HCT116 (cell line): ENCODE measurements around the gene EDN2. TPM values are rescaled to one million over a fixed set of nuclear protein-coding genes. Genes with fewer than 3 reads are reported as not detected.

ENCODE experiments used
- ATAC-seq: fragments of 200-7000 bp; cut with Tn5 transposase; 2 replicates; pipeline ENCODE4 v1.9.1; 2020; ENCODE audit warnings: mild to moderate bottlenecking, moderate library complexity
- BruUV-seq: library from RNA; stranded (reverse); fragments of 400-500 nt; replicated peaks from 2 replicates; lab custom pipeline; 2021; lab: Mats Ljungman, UMichigan
- CTCF ChIA-PET: fragments of 300-600 bp; sonication (Branson Sonifier 250); formaldehyde crosslinking; loops from one replicate; lab custom pipeline; 2021; ENCODE audit warnings: antibody characterized with exemption; lab: Charles Lee
- POLR2A ChIA-PET: fragments of 300-600, 350-600 bp; sonication (Branson Sonifier 250); formaldehyde crosslinking; loops from one replicate; lab custom pipeline; 2021; ENCODE audit warnings: antibody characterized with exemption; lab: Charles Lee
- RAD21 ChIA-PET, 2 experiments: fragments of 300-600 bp; sonication (Branson Sonifier 250); formaldehyde crosslinking; loops; one replicate each; lab custom pipeline; 2023; ENCODE audit warnings: low total read pairs in 2 of 2; ENCODE audit not compliant: uncharacterized antibody in 2 of 2, unreplicated experiment in 2 of 2, low non-redundant PET in 1 of 2; lab: Charles Lee
- DNase-seq: peaks from one replicate; pipeline ENCODE4 v3.0.0-alpha.2; 2010; ENCODE audit warnings: low read depth, low spot score
- H2AFZ ChIP-seq: fragments of 200-600 bp; shearing (Covaris generic), sonication (generic); 2 replicates; pipeline ENCODE4 v1.6.1; 2017; ENCODE audit warnings: low read depth, mixed run types, mixed read lengths, antibody characterized with exemption, low read length; ENCODE audit not compliant: poor library complexity, severe bottlenecking
- H3K27ac ChIP-seq: 2 replicates; pipeline ENCODE4 v1.5.1; 2012; ENCODE audit warnings: low read depth, low read length
- H3K27me3 ChIP-seq: fragments of 200-600 bp; sonication (generic); 2 replicates; pipeline ENCODE4 v1.6.1; 2016; ENCODE audit warnings: mixed run types, low read length, mixed read lengths; ENCODE audit not compliant: insufficient read depth
- H3K36me3 ChIP-seq, 2 experiments: fragments of 200-500 bp in 1 of 2; fragments of 200-600 bp in 1 of 2; sonication (Bioruptor generic) in 1 of 2; sonication (generic) in 1 of 2; 2 replicates each; pipeline versions ENCODE4 v1.5.1 to v1.6.1; 2014 to 2016; ENCODE audit warnings: low read length in 2 of 2, inconsistent platforms in 1 of 2, mixed read lengths in 1 of 2, mixed run types in 1 of 2; ENCODE audit not compliant: insufficient read depth in 2 of 2, control insufficient read depth in 1 of 2
- H3K4me1 ChIP-seq, 2 experiments: fragments of 200-600 bp in 1 of 2; sonication (generic) in 1 of 2; 2 replicates each; pipeline versions ENCODE4 v1.5.1 to v1.6.1; 2012 to 2017; ENCODE audit warnings: low read length in 2 of 2, inconsistent platforms in 1 of 2, mild to moderate bottlenecking in 1 of 2, mixed read lengths in 1 of 2, mixed run types in 1 of 2, moderate library complexity in 1 of 2; ENCODE audit not compliant: insufficient read depth in 2 of 2, control insufficient read depth in 1 of 2
- H3K4me2 ChIP-seq: fragments of 200-600 bp; sonication (generic); 2 replicates; pipeline ENCODE4 v1.6.1; 2017; ENCODE audit warnings: mixed run types, low read length, mixed read lengths
- H3K4me3 ChIP-seq, 2 experiments: fragments of 200-600 bp in 1 of 2; sonication (generic) in 1 of 2; replicated peaks in 1 of 2; 2 replicates each; pipeline ENCODE4 v1.5.1; 2011 to 2016; ENCODE audit warnings: low read length in 2 of 2, control low read depth in 1 of 2, low read depth in 1 of 2, mild to moderate bottlenecking in 1 of 2, mixed read lengths in 1 of 2, mixed run types in 1 of 2
- H3K79me2 ChIP-seq: fragments of 200-600 bp; sonication (generic); 2 replicates; pipeline ENCODE4 v1.6.1; 2017; ENCODE audit warnings: mild to moderate bottlenecking, mixed run types, low read length, moderate library complexity, mixed read lengths; ENCODE audit not compliant: insufficient read depth
- H3K9ac ChIP-seq: fragments of 200-600 bp; sonication (generic); 2 replicates; pipeline ENCODE4 v1.6.1; 2016; ENCODE audit warnings: low read length, mixed read lengths
- H3K9me2 ChIP-seq: fragments of 200-600 bp; sonication (generic), shearing (Covaris generic); 2 replicates; pipeline ENCODE4 v1.6.1; 2017; ENCODE audit warnings: mixed run types, mild to moderate bottlenecking, moderate library complexity; ENCODE audit not compliant: insufficient read depth
- H3K9me3 ChIP-seq, 2 experiments: fragments of 200-500 bp in 1 of 2; fragments of 200-600 bp in 1 of 2; sonication (Bioruptor generic) in 1 of 2; sonication (generic) in 1 of 2; 2 replicates each; pipeline ENCODE4 v1.6.1; 2014 to 2017; ENCODE audit warnings: low read length in 2 of 2, mixed read lengths in 2 of 2, inconsistent platforms in 1 of 2, low read depth in 1 of 2, mild to moderate bottlenecking in 1 of 2, mixed run types in 1 of 2, moderate library complexity in 1 of 2; ENCODE audit not compliant: control insufficient read depth in 1 of 2, insufficient read depth in 1 of 2
- H4K20me1 ChIP-seq: fragments of 200-600 bp; sonication (generic), shearing (Covaris generic); 2 replicates; pipeline ENCODE4 v1.6.1; 2017; ENCODE audit warnings: mixed run types, mild to moderate bottlenecking, moderate library complexity; ENCODE audit not compliant: insufficient read depth
- ELF1 ChIP-seq: IDR thresholded peaks from 2 replicates; pipeline ENCODE4 v1.6.1; 2012; ENCODE audit warnings: low read depth, borderline replicate concordance
- EZH2 ChIP-seq: fragments of 200-600 bp; sonication (generic); IDR thresholded peaks from 2 replicates; pipeline ENCODE4 v1.6.1; 2017; ENCODE audit warnings: antibody characterized with exemption, mixed run types
- JUND ChIP-seq: IDR thresholded peaks from 2 replicates; pipeline ENCODE4 v1.6.1; 2012
- SIN3A ChIP-seq: IDR thresholded peaks from 2 replicates; pipeline ENCODE4 v1.6.1; 2012; ENCODE audit warnings: low read depth
- SP1 ChIP-seq: IDR thresholded peaks from 2 replicates; pipeline ENCODE4 v1.6.1; 2012; ENCODE audit warnings: low read depth
- SRF ChIP-seq: IDR thresholded peaks from 2 replicates; pipeline ENCODE4 v1.6.1; 2012; ENCODE audit warnings: low read depth
- TCF7L2 ChIP-seq: IDR thresholded peaks from 2 replicates; pipeline ENCODE4 v1.7.0; 2011; ENCODE audit warnings: borderline replicate concordance, inconsistent platforms; ENCODE audit not compliant: insufficient read depth, insufficient read length; ENCODE audit errors: extremely low read depth
- ZFX ChIP-seq: fragments of 450-650 bp; IDR thresholded peaks from 2 replicates; pipeline ENCODE4 v1.6.1; 2017
- ZNF274 ChIP-seq: fragments of 200-500 bp; sonication (Bioruptor generic); IDR thresholded peaks from 2 replicates; pipeline ENCODE4 v1.6.1; 2014; ENCODE audit warnings: mild to moderate bottlenecking, low read depth, low read length, inconsistent platforms
- intact Hi-C: fragments of 100-400 bp; cut with micrococcal nuclease; formaldehyde crosslinking; loops from 2 replicates; pipeline ENCODE4 v1.10.0; 2022
- total RNA-seq: library from RNA; stranded (reverse); gene quantifications from one replicate; pipeline ENCODE4 v1.2.1, GENCODE V29; 2021; ENCODE audit not compliant: unreplicated experiment
- TF ChIP-seq, protein P1 (sequence below): IDR thresholded peaks from 2 replicates; pipeline ENCODE4 v1.6.1; 2012; ENCODE audit warnings: low read depth
- TF ChIP-seq, protein P2 (sequence below): IDR thresholded peaks from 2 replicates; pipeline ENCODE4 v1.6.1; 2012
- TF ChIP-seq, protein P3 (sequence below): IDR thresholded peaks from 2 replicates; pipeline ENCODE4 v1.6.1; 2011; ENCODE audit warnings: mild to moderate bottlenecking, low read length, moderate library complexity; ENCODE audit not compliant: insufficient replicate concordance; ENCODE audit errors: extremely low read depth

The EDN2 gene
- total RNA-seq, 1 experiment from 2014 or later, result not detected

DNA sequence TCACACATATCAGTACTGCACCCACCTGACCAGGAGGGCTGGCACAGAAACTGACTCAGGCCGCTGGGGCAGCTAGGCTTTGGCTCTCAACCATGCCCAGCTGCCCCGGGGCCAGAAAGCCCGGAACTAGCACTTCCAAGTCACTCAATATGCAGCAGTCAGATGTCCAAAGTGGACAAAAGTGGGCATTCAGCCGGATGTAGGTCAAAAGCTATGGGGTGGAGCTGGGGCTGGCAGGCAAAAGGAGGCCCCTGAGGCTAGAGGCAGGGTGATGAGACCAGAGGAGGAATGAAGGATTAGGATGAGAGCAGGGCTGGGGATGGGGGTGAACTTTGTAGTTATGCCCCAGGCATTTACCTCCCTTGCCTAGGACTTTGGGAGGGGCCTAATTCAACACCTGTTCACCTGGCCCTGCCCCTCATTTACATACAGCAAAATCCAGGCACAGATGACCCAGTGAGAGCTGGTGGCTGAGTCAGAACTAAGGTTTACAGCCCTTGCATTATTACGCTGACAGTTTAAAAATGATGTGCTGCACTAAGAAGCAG lies 30.7 kb upstream of the EDN2 start:
- Histone ChIP-seq H4K20me1 (no peaks in the 10 kb centered on the region), H3K79me2 (no peaks in the 10 kb centered on the region), H3K4me2 (peak overlapping the region; percentile 47), H2AFZ (no peak overlapping the region), H3K4me3 (no peak overlapping the region), H3K9me3 (no peaks in the 10 kb centered on the region), H3K36me3 (no peaks in the 10 kb centered on the region), H3K9me2 (no peaks in the 10 kb centered on the region), H3K27me3 (no peaks in the 10 kb centered on the region), H3K4me1 (peaks cover 27 to 34% of the 10 kb centered on the region in 2 experiments), H3K9ac (no peak overlapping the region), H3K27ac (no peak overlapping the region; the same call in 1 of the 2 replicates)
- intact Hi-C loops, result no loop called here
- BruUV-seq, result no TSS peak
- ATAC-seq (no peak), DNase-seq (no peak)
- ChIA-PET POLR2A (no interaction called here), CTCF (interaction anchor here (1.0 to 3.1 kb wide), 9 partner anchors 8 to 658 kb away, joined by 4 to 15 read pairs (median 5); partner anchors contain the start of gene EDN2), RAD21 (no interaction called here)
- TF ChIP-seq ELF1 (no peak), JUND (no peak), ZFX (no peak), ZNF274 (no peak), TCF7L2 (no peak), SIN3A (no peak), EZH2 (no peak), SP1 (no peak), SRF (no peak)
- TF ChIP-seq, protein P1, sequence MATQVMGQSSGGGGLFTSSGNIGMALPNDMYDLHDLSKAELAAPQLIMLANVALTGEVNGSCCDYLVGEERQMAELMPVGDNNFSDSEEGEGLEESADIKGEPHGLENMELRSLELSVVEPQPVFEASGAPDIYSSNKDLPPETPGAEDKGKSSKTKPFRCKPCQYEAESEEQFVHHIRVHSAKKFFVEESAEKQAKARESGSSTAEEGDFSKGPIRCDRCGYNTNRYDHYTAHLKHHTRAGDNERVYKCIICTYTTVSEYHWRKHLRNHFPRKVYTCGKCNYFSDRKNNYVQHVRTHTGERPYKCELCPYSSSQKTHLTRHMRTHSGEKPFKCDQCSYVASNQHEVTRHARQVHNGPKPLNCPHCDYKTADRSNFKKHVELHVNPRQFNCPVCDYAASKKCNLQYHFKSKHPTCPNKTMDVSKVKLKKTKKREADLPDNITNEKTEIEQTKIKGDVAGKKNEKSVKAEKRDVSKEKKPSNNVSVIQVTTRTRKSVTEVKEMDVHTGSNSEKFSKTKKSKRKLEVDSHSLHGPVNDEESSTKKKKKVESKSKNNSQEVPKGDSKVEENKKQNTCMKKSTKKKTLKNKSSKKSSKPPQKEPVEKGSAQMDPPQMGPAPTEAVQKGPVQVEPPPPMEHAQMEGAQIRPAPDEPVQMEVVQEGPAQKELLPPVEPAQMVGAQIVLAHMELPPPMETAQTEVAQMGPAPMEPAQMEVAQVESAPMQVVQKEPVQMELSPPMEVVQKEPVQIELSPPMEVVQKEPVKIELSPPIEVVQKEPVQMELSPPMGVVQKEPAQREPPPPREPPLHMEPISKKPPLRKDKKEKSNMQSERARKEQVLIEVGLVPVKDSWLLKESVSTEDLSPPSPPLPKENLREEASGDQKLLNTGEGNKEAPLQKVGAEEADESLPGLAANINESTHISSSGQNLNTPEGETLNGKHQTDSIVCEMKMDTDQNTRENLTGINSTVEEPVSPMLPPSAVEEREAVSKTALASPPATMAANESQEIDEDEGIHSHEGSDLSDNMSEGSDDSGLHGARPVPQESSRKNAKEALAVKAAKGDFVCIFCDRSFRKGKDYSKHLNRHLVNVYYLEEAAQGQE, result no peak
- TF ChIP-seq, protein P2, sequence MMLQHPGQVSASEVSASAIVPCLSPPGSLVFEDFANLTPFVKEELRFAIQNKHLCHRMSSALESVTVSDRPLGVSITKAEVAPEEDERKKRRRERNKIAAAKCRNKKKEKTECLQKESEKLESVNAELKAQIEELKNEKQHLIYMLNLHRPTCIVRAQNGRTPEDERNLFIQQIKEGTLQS, result no peak
- TF ChIP-seq, protein P3, sequence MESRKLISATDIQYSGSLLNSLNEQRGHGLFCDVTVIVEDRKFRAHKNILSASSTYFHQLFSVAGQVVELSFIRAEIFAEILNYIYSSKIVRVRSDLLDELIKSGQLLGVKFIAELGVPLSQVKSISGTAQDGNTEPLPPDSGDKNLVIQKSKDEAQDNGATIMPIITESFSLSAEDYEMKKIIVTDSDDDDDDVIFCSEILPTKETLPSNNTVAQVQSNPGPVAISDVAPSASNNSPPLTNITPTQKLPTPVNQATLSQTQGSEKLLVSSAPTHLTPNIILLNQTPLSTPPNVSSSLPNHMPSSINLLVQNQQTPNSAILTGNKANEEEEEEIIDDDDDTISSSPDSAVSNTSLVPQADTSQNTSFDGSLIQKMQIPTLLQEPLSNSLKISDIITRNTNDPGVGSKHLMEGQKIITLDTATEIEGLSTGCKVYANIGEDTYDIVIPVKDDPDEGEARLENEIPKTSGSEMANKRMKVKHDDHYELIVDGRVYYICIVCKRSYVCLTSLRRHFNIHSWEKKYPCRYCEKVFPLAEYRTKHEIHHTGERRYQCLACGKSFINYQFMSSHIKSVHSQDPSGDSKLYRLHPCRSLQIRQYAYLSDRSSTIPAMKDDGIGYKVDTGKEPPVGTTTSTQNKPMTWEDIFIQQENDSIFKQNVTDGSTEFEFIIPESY, result no peak
